ENCODE results near the gene COX8C. TPM values are rescaled to one million over a fixed set of nuclear protein-coding genes. Genes with fewer than 3 reads are reported as not detected.

Gene COX8C
- polyA plus RNA-seq, 1 of the 3 experiments (the other 2 are of a cell fraction) = not detected

DNA sequence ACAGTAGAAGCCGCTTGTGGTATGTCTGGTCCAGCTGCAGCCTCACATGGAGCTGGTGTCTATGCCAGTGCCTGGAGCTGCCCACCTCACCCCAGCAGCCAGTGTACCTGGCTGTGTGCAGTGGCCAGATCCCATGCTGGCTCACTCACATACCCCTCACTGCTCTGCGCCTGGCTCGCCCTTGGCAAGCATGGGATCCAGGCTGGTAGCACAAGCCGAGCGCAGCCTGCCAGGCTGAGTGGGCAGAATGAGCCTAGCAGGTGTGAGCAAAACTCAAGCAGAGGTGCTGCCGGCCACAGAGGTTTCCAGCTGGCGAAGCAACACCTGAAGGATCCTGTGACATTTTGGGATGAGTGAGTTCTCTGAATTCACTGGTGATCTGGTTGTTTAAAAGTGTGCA lies 9.1 kb upstream of the COX8C start:
- Histone ChIP-seq H2AFZ (ENCODE audit: low read depth) (no peak overlapping the region), H3K9ac (no peak overlapping the region), H3K9me3 (no peaks in the 10 kb centered on the region), H3K4me3 (ENCODE audit: low read depth in 2 of 2, low read length in 1 of 2) (no peak overlapping the region), H3K27me3 (ENCODE audit: insufficient read depth) (no peaks in the 10 kb centered on the region), H3K36me3 (replicated peaks in 1 of 2; ENCODE audit: control insufficient read depth in 1 of 2, insufficient read depth in 2 of 2, low read length in 1 of 2) (no peaks in the 10 kb centered on the region), H3K79me2 (ENCODE audit: insufficient read depth) (no peaks in the 10 kb centered on the region), H3F3A (replicated peaks; ENCODE audit: insufficient read depth) (no peaks in the 10 kb centered on the region), H3K4me2 (no peak overlapping the region), H3K27ac (ENCODE audit: low read depth in 2 of 2, low read length in 1 of 2) (no peak overlapping the region), H4K20me1 (ENCODE audit: insufficient read depth) (no peaks in the 10 kb centered on the region), H3K9me2 (no peaks in the 10 kb centered on the region), H3K4me1 (ENCODE audit: control insufficient read depth in 1 of 2, insufficient read depth in 2 of 2, low read depth in 1 of 2, low read length in 1 of 2) (peaks cover 0 to 8% of the 10 kb centered on the region in 2 experiments; a peak in 2 of 4 replicates)
- DNase-seq = no peak
- CTCF ChIA-PET = no interaction called here
- TF ChIP-seq JUND (IDR thresholded peaks at IDR 0.05) (no peak), RCOR1 (IDR thresholded peaks at IDR 0.05; ENCODE audit: low read length) (no peak)
- TF ChIP-seq, protein P1, sequence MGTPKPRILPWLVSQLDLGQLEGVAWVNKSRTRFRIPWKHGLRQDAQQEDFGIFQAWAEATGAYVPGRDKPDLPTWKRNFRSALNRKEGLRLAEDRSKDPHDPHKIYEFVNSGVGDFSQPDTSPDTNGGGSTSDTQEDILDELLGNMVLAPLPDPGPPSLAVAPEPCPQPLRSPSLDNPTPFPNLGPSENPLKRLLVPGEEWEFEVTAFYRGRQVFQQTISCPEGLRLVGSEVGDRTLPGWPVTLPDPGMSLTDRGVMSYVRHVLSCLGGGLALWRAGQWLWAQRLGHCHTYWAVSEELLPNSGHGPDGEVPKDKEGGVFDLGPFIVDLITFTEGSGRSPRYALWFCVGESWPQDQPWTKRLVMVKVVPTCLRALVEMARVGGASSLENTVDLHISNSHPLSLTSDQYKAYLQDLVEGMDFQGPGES (IDR thresholded peaks at IDR 0.05; ENCODE audit: low read depth, low read length) = no peak
- POLR2A ChIA-PET = no interaction called here
- WGBS (ENCODE audit: low lambda C conversion rate) = no CpG with 5 or more reads among the region's 7 CpGs

DNA sequence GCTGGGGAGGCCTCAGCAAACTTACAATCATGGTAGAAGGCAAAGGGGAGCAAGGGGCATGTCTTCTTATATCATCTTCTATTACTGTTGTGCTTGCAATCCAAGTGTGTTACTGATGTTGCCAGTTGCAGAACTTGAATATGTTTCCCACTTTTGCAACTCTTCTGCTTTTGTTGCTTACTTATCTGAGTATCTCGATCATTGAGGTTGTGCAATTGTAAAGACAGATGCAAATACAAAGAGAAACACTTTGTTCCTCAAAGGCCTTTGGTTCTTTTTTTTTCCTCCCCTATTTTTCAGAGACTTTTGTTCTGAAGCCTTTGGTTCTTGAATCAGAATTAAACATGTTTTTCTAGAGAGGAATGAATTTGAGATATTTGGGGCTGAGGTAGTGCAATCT lies 3.7 kb upstream of the COX8C start:
- 17% methylated on average over 1 of the region's 1 CpG for WGBS (ENCODE audit: low lambda C conversion rate)
- ChIA-PET CTCF (no interaction called here), POLR2A (no interaction called here)

DNA sequence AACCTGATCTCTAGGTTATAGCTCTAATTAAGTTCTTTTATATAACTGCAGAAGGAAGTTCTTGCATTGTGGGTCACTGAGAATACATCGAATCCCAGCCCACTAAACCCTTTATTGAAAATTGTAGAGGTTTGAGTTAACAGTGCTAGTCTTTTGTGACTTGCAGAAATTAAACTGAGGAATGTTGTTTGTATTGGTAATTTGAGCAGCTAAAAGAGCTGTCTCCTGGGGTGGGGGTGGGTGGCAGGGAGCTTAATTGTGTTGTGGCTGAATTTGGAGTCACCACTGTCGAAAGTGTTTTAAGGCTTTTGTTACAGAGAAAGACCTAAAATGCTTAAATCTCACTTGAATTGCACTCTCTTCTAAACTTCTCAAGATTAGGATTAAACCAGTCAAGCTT lies 3.2 kb upstream of the COX8C start:
- H3K9me2 ChIP-seq = no peaks in the 10 kb centered on the region
- H3K27me3 ChIP-seq (ENCODE audit: insufficient read depth) = no peaks in the 10 kb centered on the region
- H3K4me2 ChIP-seq = no peak overlapping the region
- H3K9me3 ChIP-seq = no peaks in the 10 kb centered on the region
- H2AFZ ChIP-seq (ENCODE audit: low read depth) = no peak overlapping the region
- no peak overlapping the region for H3K27ac ChIP-seq (ENCODE audit: low read depth in 2 of 2, low read length in 1 of 2)
- CTCF ChIA-PET = interaction anchor here (1.1 kb wide), 1 partner anchor 12 kb away, joined by 3 read pairs; no protein-coding TSS in a partner anchor
- no peak overlapping the region for H3K9ac ChIP-seq
- no peaks in the 10 kb centered on the region for H3K36me3 ChIP-seq (replicated peaks in 1 of 2; ENCODE audit: control insufficient read depth in 1 of 2, insufficient read depth in 2 of 2, low read length in 1 of 2)
- no peak for DNase-seq
- no peaks in the 10 kb centered on the region for H3K79me2 ChIP-seq (ENCODE audit: insufficient read depth)
- no peaks in the 10 kb centered on the region for H4K20me1 ChIP-seq (ENCODE audit: insufficient read depth)
- 44% methylated on average over 2 of the region's 2 CpGs for WGBS (ENCODE audit: low lambda C conversion rate)
- POLR2A ChIA-PET = no interaction called here
- H3K4me3 ChIP-seq (ENCODE audit: low read depth in 2 of 2, low read length in 1 of 2) = no peak overlapping the region
- H3F3A ChIP-seq (replicated peaks; ENCODE audit: insufficient read depth) = no peaks in the 10 kb centered on the region
- no peaks in the 10 kb centered on the region for H3K4me1 ChIP-seq (ENCODE audit: control insufficient read depth in 1 of 2, insufficient read depth in 2 of 2, low read depth in 1 of 2, low read length in 1 of 2)
- TF ChIP-seq, protein P2, sequence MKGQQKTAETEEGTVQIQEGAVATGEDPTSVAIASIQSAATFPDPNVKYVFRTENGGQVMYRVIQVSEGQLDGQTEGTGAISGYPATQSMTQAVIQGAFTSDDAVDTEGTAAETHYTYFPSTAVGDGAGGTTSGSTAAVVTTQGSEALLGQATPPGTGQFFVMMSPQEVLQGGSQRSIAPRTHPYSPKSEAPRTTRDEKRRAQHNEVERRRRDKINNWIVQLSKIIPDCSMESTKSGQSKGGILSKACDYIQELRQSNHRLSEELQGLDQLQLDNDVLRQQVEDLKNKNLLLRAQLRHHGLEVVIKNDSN (IDR thresholded peaks at IDR 0.05; ENCODE audit: borderline replicate concordance, low read depth) = no peak
- TF ChIP-seq, protein P3, sequence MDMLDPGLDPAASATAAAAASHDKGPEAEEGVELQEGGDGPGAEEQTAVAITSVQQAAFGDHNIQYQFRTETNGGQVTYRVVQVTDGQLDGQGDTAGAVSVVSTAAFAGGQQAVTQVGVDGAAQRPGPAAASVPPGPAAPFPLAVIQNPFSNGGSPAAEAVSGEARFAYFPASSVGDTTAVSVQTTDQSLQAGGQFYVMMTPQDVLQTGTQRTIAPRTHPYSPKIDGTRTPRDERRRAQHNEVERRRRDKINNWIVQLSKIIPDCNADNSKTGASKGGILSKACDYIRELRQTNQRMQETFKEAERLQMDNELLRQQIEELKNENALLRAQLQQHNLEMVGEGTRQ (IDR thresholded peaks at IDR 0.05; ENCODE audit: borderline replicate concordance, low read depth, low read length) = no peak
- TF ChIP-seq RXRA (IDR thresholded peaks at IDR 0.05; ENCODE audit: borderline replicate concordance, low read depth) (no peak), NFIC (IDR thresholded peaks at IDR 0.05; ENCODE audit: borderline replicate concordance) (no peak), ELF1 (IDR thresholded peaks at IDR 0.05) (no peak), MXI1 (IDR thresholded peaks at IDR 0.05; ENCODE audit: low read depth, low read length) (no peak), EZH2phosphoT487 (IDR thresholded peaks at IDR 0.05; ENCODE audit: borderline replicate concordance, low read depth) (no peak), RFX5 (IDR thresholded peaks at IDR 0.05; ENCODE audit: low read length) (no peak), SIN3A (IDR thresholded peaks at IDR 0.05; ENCODE audit: borderline replicate concordance, low read depth, low read length) (no peak), TEAD4 (IDR thresholded peaks at IDR 0.05; ENCODE audit: borderline replicate concordance, insufficient read depth) (no peak), JUND (IDR thresholded peaks at IDR 0.05) (no peak), YY1 (IDR thresholded peaks at IDR 0.05; ENCODE audit: low read depth) (no peak), FOSL2 (IDR thresholded peaks at IDR 0.05; ENCODE audit: borderline replicate concordance, low read depth) (no peak), FOXM1 (IDR thresholded peaks at IDR 0.05; ENCODE audit: low read depth) (no peak), POLR2AphosphoS5 (IDR thresholded peaks at IDR 0.05; ENCODE audit: low read depth, low read length) (no peak)
- TF ChIP-seq, protein P4, sequence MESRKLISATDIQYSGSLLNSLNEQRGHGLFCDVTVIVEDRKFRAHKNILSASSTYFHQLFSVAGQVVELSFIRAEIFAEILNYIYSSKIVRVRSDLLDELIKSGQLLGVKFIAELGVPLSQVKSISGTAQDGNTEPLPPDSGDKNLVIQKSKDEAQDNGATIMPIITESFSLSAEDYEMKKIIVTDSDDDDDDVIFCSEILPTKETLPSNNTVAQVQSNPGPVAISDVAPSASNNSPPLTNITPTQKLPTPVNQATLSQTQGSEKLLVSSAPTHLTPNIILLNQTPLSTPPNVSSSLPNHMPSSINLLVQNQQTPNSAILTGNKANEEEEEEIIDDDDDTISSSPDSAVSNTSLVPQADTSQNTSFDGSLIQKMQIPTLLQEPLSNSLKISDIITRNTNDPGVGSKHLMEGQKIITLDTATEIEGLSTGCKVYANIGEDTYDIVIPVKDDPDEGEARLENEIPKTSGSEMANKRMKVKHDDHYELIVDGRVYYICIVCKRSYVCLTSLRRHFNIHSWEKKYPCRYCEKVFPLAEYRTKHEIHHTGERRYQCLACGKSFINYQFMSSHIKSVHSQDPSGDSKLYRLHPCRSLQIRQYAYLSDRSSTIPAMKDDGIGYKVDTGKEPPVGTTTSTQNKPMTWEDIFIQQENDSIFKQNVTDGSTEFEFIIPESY (IDR thresholded peaks at IDR 0.05; ENCODE audit: borderline replicate concordance, low read depth) = no peak
- TF ChIP-seq, protein P5, sequence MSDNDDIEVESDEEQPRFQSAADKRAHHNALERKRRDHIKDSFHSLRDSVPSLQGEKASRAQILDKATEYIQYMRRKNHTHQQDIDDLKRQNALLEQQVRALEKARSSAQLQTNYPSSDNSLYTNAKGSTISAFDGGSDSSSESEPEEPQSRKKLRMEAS (IDR thresholded peaks at IDR 0.05; ENCODE audit: low read depth) = no peak

More for the DNA sequence above, 3.7 kb upstream of the COX8C start:
- H3K9me3 ChIP-seq = no peaks in the 10 kb centered on the region
- TF ChIP-seq TCF12 (IDR thresholded peaks at IDR 0.05) = no peak
- no peak overlapping the region for H3K9ac ChIP-seq
- no peak overlapping the region for H3K27ac ChIP-seq (ENCODE audit: low read depth in 2 of 2, low read length in 1 of 2)
- H3K36me3 ChIP-seq (replicated peaks in 1 of 2; ENCODE audit: control insufficient read depth in 1 of 2, insufficient read depth in 2 of 2, low read length in 1 of 2) = no peaks in the 10 kb centered on the region
- no peaks in the 10 kb centered on the region for H3K9me2 ChIP-seq
- H3F3A ChIP-seq (replicated peaks; ENCODE audit: insufficient read depth) = no peaks in the 10 kb centered on the region
- H3K4me3 ChIP-seq (ENCODE audit: low read depth in 2 of 2, low read length in 1 of 2) = no peak overlapping the region
- no peaks in the 10 kb centered on the region for H4K20me1 ChIP-seq (ENCODE audit: insufficient read depth)
- H3K27me3 ChIP-seq (ENCODE audit: insufficient read depth) = no peaks in the 10 kb centered on the region
- DNase-seq = no peak
- H3K4me2 ChIP-seq = no peak overlapping the region
- H3K79me2 ChIP-seq (ENCODE audit: insufficient read depth) = no peaks in the 10 kb centered on the region
- no peak overlapping the region for H2AFZ ChIP-seq (ENCODE audit: low read depth)
- no peaks in the 10 kb centered on the region for H3K4me1 ChIP-seq (ENCODE audit: control insufficient read depth in 1 of 2, insufficient read depth in 2 of 2, low read depth in 1 of 2, low read length in 1 of 2)
